NCI-H2081 treated with DMSO at 0.1 percent for 48 hours (cell line): ENCODE results near the gene SETMAR.

Source experiments
- DNase-seq: peaks from one replicate; lab custom pipeline; 2025; lab: John Stamatoyannopoulos, UW

The SETMAR gene

DNA sequence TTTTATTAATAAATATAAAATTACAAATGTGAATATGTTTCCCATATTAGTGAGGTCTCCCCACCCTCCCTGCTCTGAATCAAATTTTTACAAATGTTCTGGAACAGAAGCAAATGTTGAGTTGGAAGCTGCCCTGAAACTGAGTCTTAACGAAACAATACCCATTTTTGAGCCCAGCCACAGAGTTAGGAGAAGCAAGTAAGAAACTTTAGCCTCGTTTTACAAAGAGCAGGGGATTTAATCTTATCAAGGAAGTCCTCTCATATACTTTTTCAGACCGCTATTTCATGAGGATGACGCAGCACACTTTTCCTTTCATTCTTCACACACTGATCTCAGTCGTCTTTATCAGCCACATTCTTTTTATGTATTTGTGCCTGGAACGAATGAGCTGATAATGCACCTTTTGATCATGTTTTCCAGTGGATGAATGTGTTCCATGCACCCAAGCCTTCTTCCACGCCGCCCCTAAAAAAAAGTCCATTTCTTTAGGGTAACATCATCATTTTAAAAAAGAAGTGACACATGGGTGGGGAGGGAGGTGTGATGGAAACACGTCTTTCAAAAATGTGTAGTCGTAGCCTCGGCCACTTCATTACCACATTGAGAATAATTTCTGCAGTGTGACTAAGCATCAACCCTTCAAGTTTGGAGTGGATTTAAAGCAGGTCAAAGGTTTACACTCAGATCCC is 48.1 kb downstream of the SETMAR start:
- DNase-seq: no peak

DNA sequence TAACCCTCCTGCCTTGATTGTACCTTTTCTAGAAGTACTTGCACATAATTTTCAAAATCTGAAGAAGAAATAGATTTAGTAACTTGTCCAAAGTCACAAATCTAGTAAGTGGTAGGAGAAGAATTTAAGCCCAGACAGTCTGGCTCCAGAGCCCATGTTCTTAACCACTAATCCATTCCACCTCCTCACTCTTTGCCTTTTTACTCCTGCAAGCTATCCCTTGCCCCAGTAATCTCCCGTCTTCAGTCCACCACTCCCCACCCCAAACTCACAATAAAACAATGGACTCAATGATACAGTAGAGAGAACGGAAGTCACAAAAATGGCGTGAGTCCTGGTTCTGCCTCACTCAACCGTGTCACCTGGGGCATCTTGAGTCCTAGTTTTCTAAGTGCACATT is 48.7 kb downstream of the SETMAR start:
- DNase-seq: no peak

GRCh38 chr3:4355401-4356219 is 52.4 kb downstream of the SETMAR start:
- DNase-seq: no peak

DNA sequence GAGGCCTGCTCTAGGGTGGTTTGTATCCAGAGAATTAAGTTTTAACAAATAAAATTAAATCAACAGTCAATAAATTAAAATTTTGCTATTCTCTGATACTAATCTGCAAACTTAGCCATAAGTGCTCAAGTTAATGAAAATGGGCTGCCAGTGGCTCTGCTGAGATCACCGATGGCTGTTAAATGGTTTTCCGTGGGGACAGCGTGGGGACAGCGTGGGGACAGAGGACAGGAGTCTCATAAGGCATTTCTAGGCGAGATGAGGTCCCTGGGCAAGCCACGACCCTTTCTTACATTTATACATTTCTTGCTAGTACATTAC is 53.0 kb downstream of the SETMAR start:
- DNase-seq: no peak

DNA sequence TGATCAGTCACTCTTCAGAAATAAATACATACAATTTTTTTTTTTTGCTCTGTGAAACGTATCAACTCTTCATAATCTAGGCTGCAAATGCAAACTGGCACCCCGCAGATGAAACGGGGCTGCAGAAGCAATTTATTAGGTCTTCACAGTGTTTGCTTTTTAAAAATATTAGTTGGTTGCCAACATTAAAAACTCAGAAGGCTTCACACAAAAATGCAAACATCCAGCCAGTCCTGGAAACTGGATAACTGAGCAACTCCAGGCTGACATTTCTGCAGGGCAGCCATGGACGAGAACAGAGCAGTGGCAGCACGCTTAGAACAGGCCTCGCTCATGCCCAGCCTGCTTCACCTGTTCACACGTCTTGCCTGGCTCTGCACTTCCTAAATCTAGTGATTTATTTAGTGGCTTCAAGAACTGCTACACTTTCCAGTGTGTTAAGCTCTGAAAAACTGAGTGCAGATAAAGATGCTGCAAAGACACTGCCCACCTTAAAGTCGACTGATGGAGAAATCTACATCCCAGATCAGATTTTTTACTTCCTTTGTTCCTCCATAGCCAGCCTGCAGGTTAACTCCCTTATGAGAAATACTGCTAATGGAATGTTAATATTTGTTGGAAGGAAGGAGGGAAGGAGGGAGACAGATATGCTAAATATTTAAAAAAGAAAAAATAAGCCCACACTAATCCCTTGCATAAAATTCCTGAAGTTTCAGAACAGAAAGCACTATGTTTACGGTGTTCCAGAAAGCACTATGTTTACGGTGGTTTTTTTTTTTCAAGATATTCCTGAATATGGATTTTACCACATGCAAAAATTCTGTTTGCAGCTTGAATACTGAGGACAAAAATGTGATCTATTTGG is 53.6 kb downstream of the SETMAR start:
- no peak for DNase-seq

GRCh38 chr3:4358273-4358672 is 55.1 kb downstream of the SETMAR start:
- no peak for DNase-seq

- no peak for DNase-seq
Measured at GRCh38 chr3:4359805-4360502, 56.8 kb downstream of the SETMAR start.

GRCh38 chr3:4360817-4361216 is 57.6 kb downstream of the SETMAR start:
- DNase-seq: no peak

DNA sequence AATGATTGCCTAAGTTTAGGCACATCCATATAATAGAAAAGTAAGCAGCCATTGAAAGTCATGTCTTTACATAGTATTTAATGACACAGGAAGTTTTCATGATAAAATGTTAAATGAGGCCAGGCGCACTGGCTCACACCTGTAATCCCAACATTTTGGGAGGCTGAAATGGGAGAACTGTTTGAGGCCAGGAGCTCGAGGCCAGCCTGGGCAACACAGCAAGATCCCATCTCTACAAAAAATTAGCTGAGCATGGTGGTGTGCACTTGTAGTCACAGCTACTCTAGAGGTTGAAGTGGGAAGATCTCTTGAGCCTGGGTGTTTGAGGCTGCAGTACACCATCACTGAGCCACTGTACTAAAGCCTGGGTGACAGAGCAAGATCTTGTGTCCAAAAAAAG is 59.4 kb downstream of the SETMAR start:
- no peak for DNase-seq
